ENCODE data around the gene TCP11L2.

TCP11L2 gene

GRCh38 chr12:106331599-106331998, 29.1 kb downstream of the TCP11L2 start:
- no peak overlapping the region for H3K4me3 ChIP-seq (ENCODE audit: low read length)
- no peaks in the 10 kb centered on the region for H3K27me3 ChIP-seq (ENCODE audit: control insufficient read depth, insufficient read depth, low read length)
- H3K4me1 ChIP-seq (ENCODE audit: control insufficient read depth, insufficient read depth, low read length) = peaks cover 4% of the 10 kb centered on the region
- H3K9me3 ChIP-seq (replicated peaks; ENCODE audit: low read length) = no peaks in the 10 kb centered on the region
- no peak overlapping the region for H3K9ac ChIP-seq (ENCODE audit: low read depth, low read length)
- H3K36me3 ChIP-seq (ENCODE audit: insufficient read depth, low read length) = no peaks in the 10 kb centered on the region
- H3K4me2 ChIP-seq (ENCODE audit: low read length) = no peak overlapping the region

GRCh38 chr12:106332536-106332935, 30.0 kb downstream of the TCP11L2 start:
- H3K4me2 ChIP-seq (ENCODE audit: low read length) = no peak overlapping the region
- no peaks in the 10 kb centered on the region for H3K27me3 ChIP-seq (ENCODE audit: control insufficient read depth, insufficient read depth, low read length)
- H3K4me1 ChIP-seq (ENCODE audit: control insufficient read depth, insufficient read depth, low read length) = peaks cover 4% of the 10 kb centered on the region
- H3K36me3 ChIP-seq (ENCODE audit: insufficient read depth, low read length) = no peaks in the 10 kb centered on the region
- H3K9ac ChIP-seq (ENCODE audit: low read depth, low read length) = no peak overlapping the region
- no peak overlapping the region for H3K4me3 ChIP-seq (ENCODE audit: low read length)
- no peaks in the 10 kb centered on the region for H3K9me3 ChIP-seq (replicated peaks; ENCODE audit: low read length)

- no peak overlapping the region for H3K4me3 ChIP-seq (ENCODE audit: low read length)
- H3K4me2 ChIP-seq (ENCODE audit: low read length) = no peak overlapping the region
- peaks cover 4% of the 10 kb centered on the region for H3K4me1 ChIP-seq (ENCODE audit: control insufficient read depth, insufficient read depth, low read length)
- H3K36me3 ChIP-seq (ENCODE audit: insufficient read depth, low read length) = no peaks in the 10 kb centered on the region
- no peaks in the 10 kb centered on the region for H3K27me3 ChIP-seq (ENCODE audit: control insufficient read depth, insufficient read depth, low read length)
- H3K9ac ChIP-seq (ENCODE audit: low read depth, low read length) = no peak overlapping the region
- no peaks in the 10 kb centered on the region for H3K9me3 ChIP-seq (replicated peaks; ENCODE audit: low read length)
Observed at GRCh38 chr12:106333010-106333409, 30.5 kb downstream of the TCP11L2 start.

DNA sequence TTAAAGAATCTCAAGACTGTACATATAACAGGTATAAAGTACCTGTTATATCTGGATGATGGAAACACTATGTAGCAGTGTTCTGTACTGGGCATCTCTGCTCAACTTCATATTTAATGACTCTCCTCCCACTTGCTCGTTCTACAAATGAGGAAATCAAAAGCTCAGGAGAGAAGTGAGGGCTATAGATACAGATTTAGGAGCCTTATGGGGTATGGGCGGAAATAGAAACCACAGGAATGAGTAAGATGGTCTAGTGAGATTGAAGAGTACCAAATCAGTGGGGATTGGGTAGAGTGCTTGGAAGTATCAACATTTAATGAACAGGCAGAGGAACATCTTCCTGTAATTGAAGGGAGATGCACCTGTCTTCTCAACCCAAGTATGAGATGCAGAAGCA, 31.2 kb downstream of the TCP11L2 start:
- Histone ChIP-seq H3K9me3 (replicated peaks; ENCODE audit: low read length) (no peaks in the 10 kb centered on the region), H3K9ac (ENCODE audit: low read depth, low read length) (no peak overlapping the region), H3K4me3 (ENCODE audit: low read length) (no peak overlapping the region), H3K36me3 (ENCODE audit: insufficient read depth, low read length) (no peaks in the 10 kb centered on the region), H3K4me2 (ENCODE audit: low read length) (no peak overlapping the region), H3K4me1 (ENCODE audit: control insufficient read depth, insufficient read depth, low read length) (peaks cover 4% of the 10 kb centered on the region), H3K27me3 (ENCODE audit: control insufficient read depth, insufficient read depth, low read length) (no peaks in the 10 kb centered on the region)

DNA sequence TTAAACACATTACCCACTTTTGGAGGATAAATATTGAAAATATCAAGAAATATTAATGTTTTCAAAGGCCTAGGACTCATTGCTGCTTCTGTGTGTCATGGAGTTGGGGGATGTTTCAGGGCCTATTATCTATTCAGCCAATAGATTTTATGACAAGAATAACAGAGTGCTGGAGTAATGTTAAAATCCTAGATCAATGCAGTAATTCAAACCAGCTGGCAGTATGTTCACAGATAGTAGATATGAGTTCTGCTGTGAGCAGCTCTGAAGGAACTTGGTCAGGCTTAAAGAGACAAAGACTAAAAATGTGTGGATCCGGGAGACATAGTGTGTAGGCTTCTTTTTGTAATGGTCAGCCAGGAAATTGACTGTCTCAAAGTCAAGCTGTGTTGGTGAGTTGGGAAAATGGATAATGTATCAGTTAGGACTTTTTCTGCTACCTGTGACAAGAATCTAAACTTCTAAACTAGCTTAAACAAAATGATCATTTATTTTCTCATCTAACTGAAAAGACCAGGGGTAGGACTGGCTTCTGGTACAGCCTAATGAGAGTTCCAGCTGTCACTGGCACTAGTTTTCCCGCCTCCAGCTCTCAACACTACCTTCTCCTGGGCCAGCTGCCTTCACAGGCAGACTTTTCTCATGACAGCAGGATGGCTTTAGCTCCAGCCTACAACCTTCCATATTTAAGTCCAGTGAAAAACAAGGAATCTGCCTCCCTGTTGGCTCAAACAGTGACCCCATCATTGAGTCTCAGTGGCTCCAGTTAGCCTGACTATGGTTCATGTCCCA, 38.7 kb downstream of the TCP11L2 start:
- H3K4me1 ChIP-seq (ENCODE audit: control insufficient read depth, insufficient read depth, low read length) = peaks cover 15% of the 10 kb centered on the region
- no peak overlapping the region for H3K9ac ChIP-seq (ENCODE audit: low read depth, low read length)
- no peaks in the 10 kb centered on the region for H3K9me3 ChIP-seq (replicated peaks; ENCODE audit: low read length)
- H3K4me3 ChIP-seq (ENCODE audit: low read length) = no peak overlapping the region
- no peaks in the 10 kb centered on the region for H3K36me3 ChIP-seq (ENCODE audit: insufficient read depth, low read length)
- H3K27me3 ChIP-seq (ENCODE audit: control insufficient read depth, insufficient read depth, low read length) = no peaks in the 10 kb centered on the region
- no peak overlapping the region for H3K4me2 ChIP-seq (ENCODE audit: low read length)

DNA sequence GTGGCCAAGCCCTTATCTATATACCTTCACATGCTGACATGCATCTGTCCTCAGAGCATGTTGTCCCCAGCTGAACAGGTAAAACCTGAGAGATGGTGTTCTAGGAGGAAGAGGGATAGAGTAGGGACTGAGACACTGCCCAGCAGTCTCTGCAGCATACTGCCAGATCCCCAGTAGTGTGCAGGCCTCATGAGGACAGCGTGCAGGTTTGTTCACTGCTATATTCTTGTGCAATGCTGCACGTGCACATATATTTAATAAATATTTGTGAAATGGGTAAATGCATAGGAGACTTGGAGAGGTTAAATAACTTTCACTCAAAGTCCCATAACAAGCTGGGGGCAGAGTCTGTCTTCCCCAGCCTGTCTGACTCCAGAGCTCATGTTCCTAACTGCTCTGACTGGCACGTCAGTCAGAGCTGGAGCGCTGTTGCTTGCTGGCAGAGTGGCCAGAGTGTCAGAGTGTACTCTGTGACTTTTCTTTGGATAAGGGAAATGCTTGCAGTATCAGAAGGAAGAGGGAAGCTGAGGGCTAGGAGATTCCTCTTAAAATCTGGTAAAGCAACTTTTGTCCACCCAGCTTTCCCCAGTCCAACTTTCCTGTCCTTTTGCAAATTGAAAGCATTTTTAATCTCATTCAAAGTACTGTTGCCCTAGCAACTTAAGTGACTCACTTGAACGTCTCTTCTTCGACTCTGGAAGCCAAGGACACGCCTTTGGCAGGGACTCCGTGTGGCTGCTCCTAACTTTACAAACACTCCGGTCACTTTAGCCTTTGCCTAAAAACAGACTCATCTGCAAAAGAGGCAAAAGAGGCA, 40.1 kb downstream of the TCP11L2 start:
- peaks cover 15% of the 10 kb centered on the region for H3K4me1 ChIP-seq (ENCODE audit: control insufficient read depth, insufficient read depth, low read length)
- peak overlapping the region; percentile 82 for H3K4me2 ChIP-seq (ENCODE audit: low read length)
- H3K27me3 ChIP-seq (ENCODE audit: control insufficient read depth, insufficient read depth, low read length) = no peaks in the 10 kb centered on the region
- H3K36me3 ChIP-seq (ENCODE audit: insufficient read depth, low read length) = no peaks in the 10 kb centered on the region
- H3K4me3 ChIP-seq (ENCODE audit: low read length) = peak overlapping the region; percentile 60
- no peaks in the 10 kb centered on the region for H3K9me3 ChIP-seq (replicated peaks; ENCODE audit: low read length)
- peak overlapping the region; percentile 54 for H3K9ac ChIP-seq (ENCODE audit: low read depth, low read length)

GRCh38 chr12:106343214-106343528, 40.6 kb downstream of the TCP11L2 start:
- Histone ChIP-seq H3K4me1 (ENCODE audit: control insufficient read depth, insufficient read depth, low read length) (peaks cover 15% of the 10 kb centered on the region), H3K9me3 (replicated peaks; ENCODE audit: low read length) (no peaks in the 10 kb centered on the region), H3K4me2 (ENCODE audit: low read length) (peak overlapping the region; percentile 82), H3K27me3 (ENCODE audit: control insufficient read depth, insufficient read depth, low read length) (no peaks in the 10 kb centered on the region), H3K9ac (ENCODE audit: low read depth, low read length) (peak overlapping the region; percentile 54), H3K4me3 (ENCODE audit: low read length) (peak overlapping the region; percentile 60), H3K36me3 (ENCODE audit: insufficient read depth, low read length) (no peaks in the 10 kb centered on the region)

DNA sequence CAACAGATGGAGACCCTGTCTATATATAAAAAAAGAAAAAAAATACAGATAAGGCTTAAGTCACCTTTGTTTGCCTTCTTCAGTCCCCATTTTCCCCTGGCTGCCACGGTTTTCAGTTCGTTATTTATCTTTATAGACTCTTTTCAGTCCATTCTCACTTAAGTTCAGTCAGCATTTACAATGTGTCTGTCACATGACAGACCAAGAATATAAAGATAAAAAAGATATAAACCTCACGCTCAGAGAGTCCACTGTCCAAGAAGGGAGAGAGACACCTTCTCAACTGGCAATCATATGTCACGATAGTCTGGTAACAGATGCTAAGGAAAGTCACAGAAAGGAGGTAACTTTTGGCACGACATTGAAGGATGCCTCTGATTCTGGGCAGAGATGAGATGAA, 41.6 kb downstream of the TCP11L2 start:
- peaks cover 15% of the 10 kb centered on the region for H3K4me1 ChIP-seq (ENCODE audit: control insufficient read depth, insufficient read depth, low read length)
- H3K4me3 ChIP-seq (ENCODE audit: low read length) = no peak overlapping the region
- H3K36me3 ChIP-seq (ENCODE audit: insufficient read depth, low read length) = no peaks in the 10 kb centered on the region
- no peak overlapping the region for H3K4me2 ChIP-seq (ENCODE audit: low read length)
- H3K9ac ChIP-seq (ENCODE audit: low read depth, low read length) = no peak overlapping the region
- no peaks in the 10 kb centered on the region for H3K27me3 ChIP-seq (ENCODE audit: control insufficient read depth, insufficient read depth, low read length)
- no peaks in the 10 kb centered on the region for H3K9me3 ChIP-seq (replicated peaks; ENCODE audit: low read length)

DNA sequence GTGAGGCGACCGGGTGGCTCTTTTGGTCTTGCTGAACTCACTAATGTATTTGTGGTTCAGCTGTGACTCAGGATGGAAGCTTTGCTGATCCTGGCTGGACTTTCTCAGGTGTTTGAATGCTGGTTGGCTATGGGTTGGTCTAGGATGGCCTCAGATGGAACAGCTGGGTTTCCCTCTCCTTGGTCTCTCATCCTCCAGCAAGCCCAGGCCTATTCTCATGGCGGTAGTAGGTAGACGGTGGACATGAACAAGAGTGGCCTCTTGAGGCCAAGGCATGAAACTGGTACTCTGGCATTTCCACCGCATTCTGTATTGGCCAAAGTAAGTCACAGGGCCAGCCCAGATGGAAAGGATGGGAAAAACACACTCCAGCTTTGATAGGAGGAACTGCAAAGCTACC, 43.2 kb downstream of the TCP11L2 start:
- peaks cover 15% of the 10 kb centered on the region for H3K4me1 ChIP-seq (ENCODE audit: control insufficient read depth, insufficient read depth, low read length)
- peaks cover 3% of the 10 kb centered on the region for H3K27me3 ChIP-seq (ENCODE audit: control insufficient read depth, insufficient read depth, low read length)
- H3K9me3 ChIP-seq (replicated peaks; ENCODE audit: low read length) = no peaks in the 10 kb centered on the region
- no peaks in the 10 kb centered on the region for H3K36me3 ChIP-seq (ENCODE audit: insufficient read depth, low read length)
- H3K4me3 ChIP-seq (ENCODE audit: low read length) = no peak overlapping the region
- no peak overlapping the region for H3K9ac ChIP-seq (ENCODE audit: low read depth, low read length)
- H3K4me2 ChIP-seq (ENCODE audit: low read length) = no peak overlapping the region

DNA sequence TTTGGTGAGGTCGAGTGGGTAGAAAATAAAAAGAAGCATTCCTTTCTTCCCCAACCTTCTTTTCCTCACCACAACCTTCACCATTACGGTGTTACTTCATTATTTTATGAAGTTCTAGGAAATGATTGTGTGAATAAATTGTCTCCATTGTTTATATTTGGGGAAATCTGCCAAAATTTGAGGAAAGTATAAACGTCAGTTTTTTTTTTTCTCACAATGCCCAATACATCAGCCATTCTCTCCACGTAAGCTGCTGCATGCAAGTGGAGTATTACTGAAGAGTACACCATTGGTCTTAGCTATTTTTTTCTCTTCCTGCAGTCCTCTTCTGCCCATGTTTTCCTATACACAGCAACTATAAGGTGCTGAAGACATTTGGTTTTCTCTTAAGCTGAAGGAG, 45.9 kb downstream of the TCP11L2 start:
- H3K9me3 ChIP-seq (replicated peaks; ENCODE audit: low read length) = no peaks in the 10 kb centered on the region
- peaks cover 7% of the 10 kb centered on the region for H3K27me3 ChIP-seq (ENCODE audit: control insufficient read depth, insufficient read depth, low read length)
- no peak overlapping the region for H3K9ac ChIP-seq (ENCODE audit: low read depth, low read length)
- no peak overlapping the region for H3K4me2 ChIP-seq (ENCODE audit: low read length)
- no peak overlapping the region for H3K4me3 ChIP-seq (ENCODE audit: low read length)
- H3K4me1 ChIP-seq (ENCODE audit: control insufficient read depth, insufficient read depth, low read length) = peaks cover under 1% of the 10 kb centered on the region
- no peaks in the 10 kb centered on the region for H3K36me3 ChIP-seq (ENCODE audit: insufficient read depth, low read length)

GRCh38 chr12:106353175-106353574, 50.6 kb downstream of the TCP11L2 start:
- no peak overlapping the region for H3K9ac ChIP-seq (ENCODE audit: low read depth, low read length)
- H3K4me3 ChIP-seq (ENCODE audit: low read length) = no peak overlapping the region
- peaks cover 7% of the 10 kb centered on the region for H3K27me3 ChIP-seq (ENCODE audit: control insufficient read depth, insufficient read depth, low read length)
- H3K36me3 ChIP-seq (ENCODE audit: insufficient read depth, low read length) = no peaks in the 10 kb centered on the region
- H3K9me3 ChIP-seq (replicated peaks; ENCODE audit: low read length) = no peaks in the 10 kb centered on the region
- peaks cover 4% of the 10 kb centered on the region for H3K4me1 ChIP-seq (ENCODE audit: control insufficient read depth, insufficient read depth, low read length)
- H3K4me2 ChIP-seq (ENCODE audit: low read length) = no peak overlapping the region
